Activated CD8-positive, alpha-beta memory T cell treated with anti-CD3 and anti-CD28 coated beads, Interleukin-2, amount 50 U/mL, for 4 hours (primary cell): Measurements from ENCODE around the gene TSPAN1.

Experiments
- DNase-seq: peaks from one replicate; pipeline ENCODE4 v3.0.0-alpha.2; 2020

TSPAN1 gene

GRCh38 chr1:46188295-46189030, 13.6 kb downstream of the TSPAN1 start:
- no peak for DNase-seq

- DNase-seq = no peak
Measured at GRCh38 chr1:46190539-46190938, 15.7 kb downstream of the TSPAN1 start.

DNA sequence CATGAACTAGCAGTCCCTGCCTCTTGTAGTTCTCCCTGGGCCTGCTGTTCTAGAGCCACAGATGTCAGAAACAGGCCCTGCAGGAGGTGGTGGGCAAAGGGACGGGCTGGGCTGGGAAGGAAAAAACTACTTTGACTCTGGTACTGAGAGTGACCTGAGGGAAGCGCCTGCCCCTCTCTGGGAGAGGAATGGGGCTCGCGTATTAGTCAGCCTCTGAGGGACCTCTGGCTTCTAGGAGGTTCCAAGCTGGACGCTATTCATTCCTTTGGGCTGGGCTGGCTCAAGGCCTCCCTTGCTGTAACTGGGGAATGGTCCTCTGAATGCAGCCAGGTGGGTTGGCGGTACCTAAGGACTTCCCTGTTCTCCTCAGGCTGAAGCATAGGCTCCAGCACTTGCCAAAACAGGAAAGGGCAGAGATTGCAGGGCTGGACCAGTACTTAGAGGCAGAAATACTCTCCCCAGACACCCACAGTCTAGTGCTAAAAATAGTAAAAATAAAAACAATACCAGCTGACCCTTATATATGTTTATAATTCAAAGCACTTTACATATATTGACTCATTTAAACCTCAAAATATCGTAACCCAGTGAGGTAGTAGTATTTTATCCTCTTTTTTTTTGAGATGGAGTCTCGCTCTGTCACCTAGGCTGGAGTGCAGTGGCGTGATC, 16.3 kb downstream of the TSPAN1 start:
- no peak for DNase-seq

- no peak for DNase-seq
Measured at GRCh38 chr1:46192171-46192570, 17.3 kb downstream of the TSPAN1 start.

GRCh38 chr1:46193285-46193684, 18.4 kb downstream of the TSPAN1 start:
- DNase-seq = no peak

- no peak for DNase-seq
Measured at GRCh38 chr1:46193984-46194570, 19.2 kb downstream of the TSPAN1 start.

DNA sequence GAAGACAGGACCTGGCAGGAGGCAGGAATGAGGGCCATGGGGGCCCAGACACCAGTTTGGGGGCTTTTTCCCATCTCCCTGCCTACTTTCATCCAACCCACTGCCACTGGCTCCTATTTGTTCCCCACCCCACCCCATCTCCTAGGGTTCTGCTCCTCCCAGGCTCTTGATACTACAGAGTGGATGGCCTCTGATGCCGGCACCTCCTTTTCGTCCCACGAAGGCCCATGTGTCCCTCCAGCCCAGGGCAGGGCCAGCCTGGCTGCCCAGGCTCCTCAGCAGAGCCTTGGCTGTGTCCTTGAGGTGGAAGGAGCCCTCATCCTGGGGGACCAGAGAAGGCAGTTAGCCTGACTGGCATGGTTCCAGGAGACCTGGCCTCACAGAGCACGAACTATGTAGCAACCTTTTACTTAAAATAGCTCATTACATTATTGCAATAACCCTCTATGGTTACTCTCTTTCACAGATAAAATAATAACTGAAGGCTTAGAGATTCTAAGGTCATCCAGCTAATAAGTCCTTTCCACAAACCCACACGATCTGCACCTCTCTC, 19.8 kb downstream of the TSPAN1 start:
- DNase-seq = no peak

GRCh38 chr1:46196609-46197008, 21.7 kb downstream of the TSPAN1 start:
- DNase-seq = no peak

GRCh38 chr1:46197560-46197963, 22.7 kb downstream of the TSPAN1 start:
- DNase-seq = no peak

GRCh38 chr1:46197964-46198811, 23.3 kb downstream of the TSPAN1 start, which contains the start of gene POMGNT1:
POMGNT1 (minus strand) TSS chr1:46198434; CDS start chr1:46197821, 613 bp downstream.
- DNase-seq = peak; percentile 73

GRCh38 chr1:46199233-46199749, 24.4 kb downstream of the TSPAN1 start:
- DNase-seq = no peak

GRCh38 chr1:46203738-46204405, 29.0 kb downstream of the TSPAN1 start:
- DNase-seq = no peak

- no peak for DNase-seq
Measured at GRCh38 chr1:46204406-46204742, 29.5 kb downstream of the TSPAN1 start.

DNA sequence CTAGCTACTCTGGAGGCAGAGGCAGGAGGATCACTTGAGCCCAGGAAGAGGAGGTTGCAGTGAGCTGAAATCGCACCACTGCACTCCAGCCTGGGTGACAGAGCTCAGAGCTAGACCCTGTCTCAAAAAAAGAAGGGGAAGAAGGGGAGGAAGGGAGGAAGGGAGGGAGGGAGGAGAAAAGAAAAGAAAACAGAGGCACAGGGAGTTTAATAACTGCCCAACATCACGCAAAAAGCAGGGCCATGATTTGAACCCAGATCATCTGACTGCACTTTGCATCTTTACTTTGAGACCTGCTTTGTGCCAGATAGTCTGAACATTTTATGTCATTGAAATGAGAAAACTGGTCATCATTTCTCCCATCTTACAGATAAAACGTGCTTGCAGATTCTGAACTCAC, 30.3 kb downstream of the TSPAN1 start:
- no peak for DNase-seq

DNA sequence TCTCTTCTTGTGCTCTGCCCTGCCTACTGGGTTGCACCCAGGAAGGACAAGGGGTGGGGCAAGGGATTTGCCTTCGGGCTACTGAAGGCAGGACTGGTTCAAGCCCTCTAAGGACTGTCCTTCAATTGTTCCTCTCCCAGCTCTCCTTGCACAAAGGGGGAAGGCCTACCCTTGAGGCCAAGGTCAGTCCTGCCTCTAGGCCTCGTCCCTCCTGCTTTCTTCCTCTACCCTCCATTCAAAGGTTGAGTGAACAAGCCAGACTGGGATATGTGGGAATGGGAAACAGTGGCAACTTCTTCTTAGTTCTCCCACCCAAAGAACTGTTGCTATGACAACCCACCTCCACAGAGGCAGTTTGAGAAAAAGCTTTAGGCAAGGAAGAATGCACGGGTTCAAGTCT, 30.9 kb downstream of the TSPAN1 start:
- no peak for DNase-seq

DNA sequence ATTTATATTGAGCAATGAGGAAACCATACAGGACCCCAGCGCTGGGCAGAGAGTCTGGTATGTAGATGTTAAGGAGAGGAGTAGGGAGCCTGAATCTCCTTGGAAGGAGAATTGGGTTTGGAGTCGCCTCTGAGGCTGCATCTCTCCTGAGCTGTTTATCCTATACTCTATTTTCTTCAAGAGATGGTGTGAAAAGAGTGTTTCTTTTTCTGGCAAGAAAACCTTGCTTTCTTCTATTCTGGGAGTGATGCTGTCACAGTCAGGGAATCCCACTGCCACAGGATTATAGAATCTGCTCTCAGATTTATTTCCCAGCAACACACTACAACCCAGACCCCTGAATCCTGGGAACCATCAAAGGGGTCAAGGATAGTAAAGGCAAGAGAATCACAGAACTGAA, 31.5 kb downstream of the TSPAN1 start:
- no peak for DNase-seq

DNA sequence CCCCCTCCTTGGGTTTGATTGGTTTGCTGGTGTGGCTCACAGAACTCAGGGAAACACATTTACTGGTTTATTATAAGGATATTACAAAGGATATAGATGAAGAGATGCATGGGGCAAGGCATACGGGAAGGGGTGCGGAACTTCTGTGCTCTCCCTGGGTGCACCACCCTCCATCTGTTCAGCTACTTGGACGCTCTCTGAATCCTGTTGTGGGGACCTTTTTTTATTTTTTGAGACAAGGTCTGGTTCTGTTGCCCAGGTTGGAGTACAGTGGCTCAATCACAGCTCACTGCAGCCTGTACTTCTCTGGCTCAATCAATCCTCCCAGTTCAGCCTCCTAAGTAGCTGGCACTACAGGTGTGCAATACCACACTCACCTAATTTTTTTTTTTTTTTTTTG, 35.7 kb downstream of the TSPAN1 start:
- DNase-seq = no peak

DNA sequence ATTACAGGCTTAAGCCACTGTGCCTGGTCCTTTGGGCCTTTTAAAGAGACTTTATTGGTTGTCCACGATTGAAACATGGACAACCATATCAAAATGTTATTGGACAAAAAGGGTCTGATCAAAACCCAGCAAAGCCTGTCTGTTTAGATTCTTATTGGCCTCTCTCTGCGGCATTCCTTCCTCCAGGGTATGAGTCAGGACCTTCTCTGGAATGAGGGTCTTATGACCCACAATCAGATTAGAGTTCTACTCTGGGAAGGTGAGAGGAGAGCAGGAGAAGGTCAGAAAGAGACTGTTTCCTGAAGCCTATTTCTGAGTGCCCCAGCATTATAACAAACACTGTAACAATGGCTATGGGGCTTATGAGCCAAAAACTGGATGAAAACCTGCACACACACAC, 36.2 kb downstream of the TSPAN1 start:
- DNase-seq = no peak

DNA sequence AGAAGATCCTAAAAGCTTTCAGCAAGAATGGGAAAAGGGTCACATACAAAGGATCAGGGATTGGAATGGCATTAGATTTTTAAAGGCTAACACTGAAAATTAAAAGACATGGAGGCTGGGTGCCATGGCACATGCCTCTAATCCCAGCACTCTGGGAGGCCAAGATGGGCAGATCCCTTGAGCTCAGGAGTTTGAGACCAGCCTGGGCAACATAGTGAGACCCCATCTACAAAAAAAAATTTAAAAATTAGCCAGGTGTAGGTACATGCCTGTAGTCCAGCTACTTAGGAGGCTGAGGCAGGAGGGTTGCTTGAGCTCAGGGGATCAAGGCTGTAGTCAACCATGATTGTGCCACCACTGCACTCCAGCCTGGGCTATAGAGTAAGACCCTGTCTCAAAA, 40.6 kb downstream of the TSPAN1 start:
- no peak for DNase-seq

GRCh38 chr1:46218443-46218842, 43.6 kb downstream of the TSPAN1 start:
- no peak for DNase-seq

GRCh38 chr1:46219551-46220520, 44.9 kb downstream of the TSPAN1 start:
- no peak for DNase-seq
